NCI-H774 (cell line): Measurements from ENCODE around the gene SERPINE1.
"Not testable (repeated sequence)": the region's sequence is repeated elsewhere in the genome, so short reads cannot be mapped to it uniquely, and the experiment has no call there.

Experiments used
- DNase-seq: peaks from one replicate; lab custom pipeline; 2025; lab: John Stamatoyannopoulos, UW

SERPINE1 gene

DNA sequence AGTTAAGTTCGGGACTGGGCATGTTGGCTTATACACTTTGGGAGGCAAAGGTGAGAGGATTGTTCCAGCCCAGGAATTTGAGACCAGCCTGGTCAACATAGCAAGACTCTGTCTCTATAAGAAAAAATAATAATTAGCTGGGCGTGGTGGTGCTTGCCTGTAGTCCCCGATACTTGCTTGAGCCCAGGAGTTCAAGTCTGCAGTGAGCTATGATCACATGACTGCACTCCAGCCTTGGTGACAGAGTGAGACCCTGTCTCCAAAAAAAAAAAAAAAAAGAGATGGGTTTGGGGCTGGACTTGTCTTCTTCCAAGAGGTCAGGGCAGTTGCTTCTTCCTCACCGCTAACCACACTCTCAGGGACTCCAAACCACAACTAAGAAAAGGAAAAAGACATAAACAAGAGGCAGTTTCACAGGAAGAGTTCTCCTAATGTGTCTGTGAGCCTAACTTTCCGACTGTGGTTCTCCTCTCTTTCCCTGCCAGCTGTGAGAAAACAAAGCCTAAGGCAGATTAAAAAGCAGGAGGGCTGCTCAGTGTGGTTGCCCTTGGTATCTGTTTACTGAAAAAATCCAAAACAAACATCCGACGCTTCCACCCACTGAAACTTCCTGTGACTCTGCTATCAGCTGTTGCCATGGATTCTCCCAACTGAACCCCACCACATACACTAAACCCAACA, 2.4 kb upstream of the SERPINE1 start:
- DNase-seq: peak; percentile 13

DNA sequence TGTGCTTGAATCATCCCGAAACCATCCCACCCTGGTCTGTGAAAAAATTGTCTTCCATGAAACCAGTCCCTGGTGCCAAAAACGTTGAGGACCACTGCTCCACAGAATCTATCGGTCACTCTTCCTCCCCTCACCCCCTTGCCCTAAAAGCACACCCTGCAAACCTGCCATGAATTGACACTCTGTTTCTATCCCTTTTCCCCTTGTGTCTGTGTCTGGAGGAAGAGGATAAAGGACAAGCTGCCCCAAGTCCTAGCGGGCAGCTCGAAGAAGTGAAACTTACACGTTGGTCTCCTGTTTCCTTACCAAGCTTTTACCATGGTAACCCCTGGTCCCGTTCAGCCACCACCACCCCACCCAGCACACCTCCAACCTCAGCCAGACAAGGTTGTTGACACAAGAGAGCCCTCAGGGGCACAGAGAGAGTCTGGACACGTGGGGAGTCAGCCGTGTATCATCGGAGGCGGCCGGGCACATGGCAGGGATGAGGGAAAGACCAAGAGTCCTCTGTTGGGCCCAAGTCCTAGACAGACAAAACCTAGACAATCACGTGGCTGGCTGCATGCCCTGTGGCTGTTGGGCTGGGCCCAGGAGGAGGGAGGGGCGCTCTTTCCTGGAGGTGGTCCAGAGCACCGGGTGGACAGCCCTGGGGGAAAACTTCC, 784 bp upstream of the SERPINE1 start:
- DNase-seq: no peak

DNA sequence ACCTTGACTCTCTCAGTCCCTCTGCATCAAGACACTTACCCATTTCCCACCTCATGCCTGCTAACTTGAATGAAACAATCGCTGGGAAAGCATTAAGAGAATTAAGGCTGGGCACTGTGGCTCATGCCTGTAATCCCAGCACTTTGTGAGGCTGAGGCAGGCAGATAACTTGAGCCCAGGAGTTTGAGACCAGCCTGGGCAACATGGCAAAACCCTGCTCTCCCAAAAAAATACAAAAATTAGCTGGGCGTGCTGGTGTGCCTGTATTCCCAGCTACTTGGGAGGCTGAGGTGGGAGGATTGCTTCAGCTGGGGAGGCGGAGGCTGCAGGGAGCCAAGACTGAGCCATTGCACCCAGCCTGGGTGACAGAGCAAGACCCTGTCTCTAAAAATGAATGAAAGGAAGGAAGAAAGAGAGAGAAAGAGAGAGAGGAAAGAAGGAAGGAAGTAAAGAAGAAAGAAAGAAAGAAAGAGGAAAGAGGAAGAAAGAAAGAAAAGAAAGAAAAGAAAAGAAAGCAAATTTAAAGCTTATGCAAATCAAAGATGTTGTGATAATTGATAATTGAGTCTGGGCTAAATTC, 646 bp downstream of the SERPINE1 start:
- no peak for DNase-seq

DNA sequence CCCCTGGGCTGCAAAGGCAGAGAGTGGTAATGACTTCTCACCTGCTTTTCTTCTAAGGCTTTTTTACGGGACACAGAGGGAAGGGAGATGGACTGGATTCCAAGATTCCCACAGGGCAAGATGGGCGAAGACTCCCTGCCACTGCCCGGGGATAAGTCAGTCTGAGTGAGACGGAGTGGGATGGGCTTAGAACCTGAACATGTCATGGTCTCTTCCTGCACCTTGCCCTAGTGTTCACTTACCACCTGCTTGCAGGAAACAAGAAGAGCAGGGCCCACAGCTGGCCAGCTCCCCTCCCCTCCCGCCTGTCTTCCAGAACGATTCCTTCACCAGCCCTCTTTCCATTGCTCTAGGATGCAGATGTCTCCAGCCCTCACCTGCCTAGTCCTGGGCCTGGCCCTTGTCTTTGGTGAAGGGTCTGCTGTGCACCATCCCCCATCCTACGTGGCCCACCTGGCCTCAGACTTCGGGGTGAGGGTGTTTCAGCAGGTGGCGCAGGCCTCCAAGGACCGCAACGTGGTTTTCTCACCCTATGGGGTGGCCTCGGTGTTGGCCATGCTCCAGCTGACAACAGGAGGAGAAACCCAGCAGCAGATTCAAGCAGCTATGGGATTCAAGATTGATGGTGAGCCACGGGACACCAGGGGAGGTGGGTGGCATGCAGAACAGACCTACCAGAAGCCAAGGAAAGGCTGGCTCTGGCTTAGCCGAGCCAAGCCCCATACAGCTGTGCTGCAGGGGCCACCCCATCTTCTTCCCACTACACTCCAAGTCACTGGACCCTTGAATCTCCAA, 1.3 kb downstream of the SERPINE1 start:
- DNase-seq: peak; percentile 67

DNA sequence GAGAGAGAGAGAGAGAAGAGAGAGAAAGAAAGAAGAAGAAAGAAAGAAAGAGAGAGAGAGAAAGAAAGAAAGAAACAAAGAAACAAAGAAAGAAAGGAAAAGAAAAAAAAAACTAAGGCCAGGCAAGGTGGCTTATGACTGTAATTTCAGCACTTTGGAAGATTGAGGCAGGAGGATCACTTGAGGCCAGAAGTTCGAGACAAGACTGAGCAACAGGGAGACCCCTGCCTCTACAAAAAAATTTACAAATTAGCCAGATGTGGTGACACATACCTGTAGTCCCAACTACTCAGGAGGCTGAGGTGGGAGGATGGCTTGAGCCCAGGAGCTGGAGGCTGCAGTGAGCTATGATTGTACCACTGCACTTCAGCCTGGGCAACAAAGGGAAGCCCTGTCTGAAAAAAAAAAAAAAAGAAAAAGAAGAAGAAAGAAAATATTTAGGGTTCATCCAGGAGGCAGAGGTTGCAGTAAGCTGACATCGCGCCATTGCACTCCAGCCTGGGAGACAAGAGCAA, 2.8 kb downstream of the SERPINE1 start:
- DNase-seq: no peak

DNA sequence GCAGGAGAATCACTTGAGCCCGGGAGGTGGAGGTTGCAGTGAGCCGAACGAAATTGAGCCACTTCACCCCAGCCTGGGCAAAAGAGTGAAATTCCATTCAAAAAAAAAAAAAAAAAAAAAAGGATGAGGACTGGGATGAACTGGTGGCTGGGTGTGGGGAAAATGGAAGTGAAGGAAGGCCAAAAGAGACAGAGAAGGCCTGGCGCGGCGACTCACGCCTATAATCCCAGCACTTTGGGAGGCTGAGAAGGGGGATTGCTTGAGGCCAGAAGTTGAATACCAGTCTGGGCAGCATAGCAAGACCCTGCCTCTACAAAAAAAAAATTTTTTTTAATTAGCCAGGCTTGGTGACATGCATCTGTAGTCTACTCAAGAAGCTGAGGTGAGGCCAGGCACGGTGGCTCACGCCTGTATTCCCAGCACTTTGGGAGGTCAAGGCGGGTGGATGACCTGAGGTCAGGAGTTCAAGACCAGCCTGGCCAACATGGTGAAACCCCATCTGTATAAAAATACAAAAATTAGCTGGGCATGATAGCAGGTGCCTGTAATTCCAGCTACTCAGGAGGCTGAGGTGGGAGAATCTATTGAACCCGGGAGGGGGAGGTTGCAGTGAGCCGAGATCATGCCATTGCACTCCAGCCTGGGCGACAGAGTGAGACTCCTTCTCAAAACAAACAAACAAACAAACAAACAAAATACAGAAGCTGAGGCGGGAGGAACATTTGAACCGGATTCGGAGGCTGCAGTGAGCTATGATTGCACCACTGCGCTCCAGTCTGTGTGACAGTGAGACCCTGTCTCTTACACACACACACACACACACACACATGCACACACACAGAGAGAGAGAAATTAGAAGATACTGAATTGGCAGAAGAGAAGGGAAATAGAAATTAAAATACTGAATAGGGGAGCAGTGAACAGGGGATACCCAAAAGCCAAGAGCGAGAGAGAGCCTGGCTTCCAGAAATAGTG, 6.0 kb downstream of the SERPINE1 start:
- DNase-seq: not testable (repeated sequence)

DNA sequence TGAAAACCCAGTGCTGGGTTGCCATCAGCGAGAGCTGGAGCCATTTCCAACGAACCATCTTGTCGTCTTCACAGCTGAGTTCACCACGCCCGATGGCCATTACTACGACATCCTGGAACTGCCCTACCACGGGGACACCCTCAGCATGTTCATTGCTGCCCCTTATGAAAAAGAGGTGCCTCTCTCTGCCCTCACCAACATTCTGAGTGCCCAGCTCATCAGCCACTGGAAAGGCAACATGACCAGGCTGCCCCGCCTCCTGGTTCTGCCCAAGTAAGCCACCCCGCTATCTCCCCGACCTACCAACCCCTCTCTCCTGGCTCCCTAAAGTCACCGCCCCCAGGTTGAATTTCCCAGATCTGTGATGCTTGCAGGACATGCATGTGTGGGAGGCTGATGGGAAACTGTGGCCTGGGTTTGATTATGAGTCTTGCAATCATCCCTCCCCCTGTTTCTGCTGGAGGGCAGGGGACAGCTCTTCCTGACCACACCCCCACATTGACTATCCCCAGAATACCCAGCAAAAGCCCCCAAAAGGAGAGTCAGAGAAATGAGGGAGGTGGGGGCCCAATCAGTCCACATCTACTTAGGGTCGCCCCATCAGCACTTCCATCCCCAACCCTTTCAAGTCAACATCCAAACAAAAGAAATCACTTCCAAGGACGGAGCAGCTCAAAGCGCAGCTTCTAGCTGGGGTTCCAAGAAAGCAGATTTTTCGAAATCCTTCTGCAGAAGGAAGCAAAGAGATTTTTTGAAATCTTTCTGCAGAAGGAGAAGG, 6.9 kb downstream of the SERPINE1 start:
- DNase-seq: no peak

DNA sequence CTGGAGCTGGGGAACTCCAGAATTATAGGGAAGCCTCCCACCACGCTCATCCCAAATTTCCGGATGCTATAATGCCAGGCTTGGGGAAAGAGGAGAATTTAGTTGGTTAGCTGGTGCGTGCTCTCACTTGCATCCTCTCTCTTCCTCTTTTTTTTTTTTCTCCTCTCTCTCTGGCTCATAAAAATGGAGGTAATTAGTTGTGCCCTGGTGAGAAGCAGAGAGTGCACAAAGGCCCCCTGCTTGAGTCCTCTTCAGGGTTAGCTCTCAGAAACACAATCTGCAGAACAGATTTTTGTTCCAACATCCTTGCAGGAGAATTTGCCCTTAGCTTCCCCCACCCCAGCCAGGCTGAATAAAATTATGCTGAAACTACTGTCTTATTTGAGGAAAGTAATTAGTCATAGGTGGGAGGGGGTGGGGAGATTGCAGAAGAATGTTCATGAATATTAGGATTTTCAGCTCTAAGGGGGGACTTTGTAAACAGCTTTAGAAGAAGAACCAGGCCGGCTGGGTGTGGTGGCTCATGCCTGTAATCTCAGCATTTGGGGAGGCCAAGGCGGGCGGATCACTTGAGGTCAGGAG, 7.6 kb downstream of the SERPINE1 start:
- no peak for DNase-seq

DNA sequence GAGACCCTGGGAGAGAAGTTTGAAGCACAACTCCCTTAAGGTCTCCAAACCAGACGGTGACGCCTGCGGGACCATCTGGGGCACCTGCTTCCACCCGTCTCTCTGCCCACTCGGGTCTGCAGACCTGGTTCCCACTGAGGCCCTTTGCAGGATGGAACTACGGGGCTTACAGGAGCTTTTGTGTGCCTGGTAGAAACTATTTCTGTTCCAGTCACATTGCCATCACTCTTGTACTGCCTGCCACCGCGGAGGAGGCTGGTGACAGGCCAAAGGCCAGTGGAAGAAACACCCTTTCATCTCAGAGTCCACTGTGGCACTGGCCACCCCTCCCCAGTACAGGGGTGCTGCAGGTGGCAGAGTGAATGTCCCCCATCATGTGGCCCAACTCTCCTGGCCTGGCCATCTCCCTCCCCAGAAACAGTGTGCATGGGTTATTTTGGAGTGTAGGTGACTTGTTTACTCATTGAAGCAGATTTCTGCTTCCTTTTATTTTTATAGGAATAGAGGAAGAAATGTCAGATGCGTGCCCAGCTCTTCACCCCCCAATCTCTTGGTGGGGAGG, 10.8 kb downstream of the SERPINE1 start:
- DNase-seq: no peak

DNA sequence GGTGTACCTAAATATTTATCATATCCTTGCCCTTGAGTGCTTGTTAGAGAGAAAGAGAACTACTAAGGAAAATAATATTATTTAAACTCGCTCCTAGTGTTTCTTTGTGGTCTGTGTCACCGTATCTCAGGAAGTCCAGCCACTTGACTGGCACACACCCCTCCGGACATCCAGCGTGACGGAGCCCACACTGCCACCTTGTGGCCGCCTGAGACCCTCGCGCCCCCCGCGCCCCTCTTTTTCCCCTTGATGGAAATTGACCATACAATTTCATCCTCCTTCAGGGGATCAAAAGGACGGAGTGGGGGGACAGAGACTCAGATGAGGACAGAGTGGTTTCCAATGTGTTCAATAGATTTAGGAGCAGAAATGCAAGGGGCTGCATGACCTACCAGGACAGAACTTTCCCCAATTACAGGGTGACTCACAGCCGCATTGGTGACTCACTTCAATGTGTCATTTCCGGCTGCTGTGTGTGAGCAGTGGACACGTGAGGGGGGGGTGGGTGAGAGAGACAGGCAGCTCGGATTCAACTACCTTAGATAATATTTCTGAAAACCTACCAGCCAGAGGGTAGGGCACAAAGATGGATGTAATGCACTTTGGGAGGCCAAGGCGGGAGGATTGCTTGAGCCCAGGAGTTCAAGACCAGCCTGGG, 11.4 kb downstream of the SERPINE1 start:
- DNase-seq: peak; percentile 72

DNA sequence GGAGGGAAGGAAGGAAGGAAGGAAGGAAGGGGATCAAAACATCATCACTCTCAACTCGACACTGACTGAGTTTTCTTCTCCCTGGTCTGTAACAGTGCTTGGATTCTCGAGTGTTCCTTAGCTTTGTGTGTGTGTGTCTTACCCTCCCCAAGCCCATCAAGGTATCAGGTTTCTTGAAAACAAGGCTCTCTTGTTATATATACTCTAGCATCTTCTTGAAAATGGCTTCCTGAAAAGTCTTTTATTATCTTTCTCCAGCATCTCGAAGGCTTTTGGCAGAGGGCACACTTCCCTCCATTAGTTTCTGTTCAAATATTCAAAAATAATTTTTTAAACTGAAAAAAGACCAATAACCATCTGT, 13.4 kb downstream of the SERPINE1 start:
- DNase-seq: no peak

DNA sequence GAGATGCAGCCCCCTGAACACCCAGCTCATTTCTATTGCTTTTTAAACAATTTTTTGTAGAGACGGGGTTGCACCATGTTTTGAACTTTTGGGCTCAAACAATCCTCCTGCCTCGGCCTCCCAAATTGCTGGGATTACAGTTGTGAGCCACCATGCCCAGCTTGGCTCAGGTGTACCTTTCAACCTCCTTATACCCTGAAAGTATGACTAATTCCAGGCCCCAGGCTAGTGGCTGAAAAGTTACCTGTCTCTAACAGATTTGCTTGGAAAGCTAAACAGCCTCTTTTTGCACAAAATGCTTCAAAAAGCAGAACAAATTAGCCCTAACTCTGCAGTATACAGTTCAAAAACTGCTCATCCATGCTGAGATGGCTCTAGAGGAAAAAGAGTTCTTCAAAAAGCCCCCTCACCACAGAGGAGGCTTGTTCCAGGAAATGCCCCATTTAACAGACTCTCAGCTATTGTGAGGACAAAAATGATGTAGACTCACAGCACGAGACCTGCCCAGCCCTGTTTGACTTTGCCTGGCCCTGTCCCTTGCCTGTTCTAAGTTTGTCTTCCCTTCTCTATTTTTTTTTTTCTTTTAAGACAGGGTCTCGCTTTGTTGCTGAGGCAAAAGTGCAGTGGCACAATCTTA, 14.0 kb downstream of the SERPINE1 start:
- DNase-seq: no peak

DNA sequence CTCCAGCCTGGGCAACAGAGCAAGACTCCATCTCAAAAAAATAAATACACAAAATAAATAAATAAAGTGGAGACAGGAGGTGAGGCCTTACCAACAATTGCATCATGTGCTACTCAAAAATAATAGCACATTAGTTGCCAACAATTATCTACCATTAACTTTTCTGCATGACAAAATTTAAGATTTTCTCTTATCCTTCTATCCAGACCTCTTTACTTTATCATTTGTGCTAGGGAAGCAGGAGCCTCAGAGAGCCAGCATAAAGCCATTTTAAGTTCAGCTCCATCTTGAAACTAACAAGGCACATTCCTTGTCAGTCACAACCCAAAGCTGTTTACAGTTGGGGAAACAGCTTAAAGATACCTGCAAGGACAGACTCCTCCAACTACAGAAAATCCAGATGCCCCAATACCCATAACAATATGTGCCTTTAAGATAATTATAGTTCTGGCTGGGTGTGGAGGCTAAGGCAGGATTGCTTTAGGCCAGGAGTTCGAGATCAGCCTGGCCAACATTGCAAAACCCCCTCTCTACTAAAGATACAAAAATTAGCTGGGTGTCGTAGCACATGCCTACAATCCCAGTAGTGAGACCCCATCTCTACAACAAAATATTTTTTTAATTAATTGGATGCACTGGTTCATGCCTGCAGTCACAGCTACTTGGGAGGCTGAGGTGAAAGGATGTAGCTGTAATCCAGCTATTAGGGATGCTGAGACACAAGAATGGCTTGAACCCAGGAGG, 25.2 kb downstream of the SERPINE1 start:
- DNase-seq: no peak

DNA sequence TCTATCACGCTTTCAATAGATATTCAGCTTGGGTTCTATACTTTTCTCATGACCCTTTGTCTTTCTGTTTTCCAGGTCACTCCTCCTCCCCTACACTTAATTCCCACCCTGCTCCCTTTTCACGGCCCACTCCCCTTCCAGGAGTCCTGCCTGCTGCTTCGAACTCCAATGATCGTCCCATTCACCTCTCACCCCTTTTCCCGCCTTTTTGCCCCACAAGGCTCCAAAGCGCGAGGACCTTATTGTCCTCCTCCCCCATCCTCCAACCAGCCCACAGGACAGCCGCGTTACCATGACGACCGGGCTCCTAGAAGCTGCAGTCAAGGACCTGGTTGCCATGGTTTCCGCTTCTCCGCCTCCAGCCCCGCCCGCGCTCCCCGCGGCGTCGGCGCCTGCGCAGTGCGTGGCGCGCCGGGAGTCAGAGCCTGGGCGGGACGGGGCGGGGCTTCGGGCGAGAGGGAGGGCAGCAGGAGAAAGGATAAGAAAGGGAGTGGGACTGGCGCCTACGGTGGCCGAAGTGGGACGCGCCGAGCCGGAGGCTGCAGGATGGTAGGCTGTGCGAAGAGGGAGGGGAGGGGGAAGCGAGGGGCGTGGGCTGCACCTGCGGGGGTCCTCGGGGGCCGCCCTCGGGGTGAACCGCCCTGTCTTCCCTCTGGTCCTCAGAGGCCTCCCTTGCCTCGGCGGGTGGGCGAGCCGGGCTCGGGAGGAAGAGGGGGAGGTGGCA, 27.2 kb downstream of the SERPINE1 start, which contains the start of gene AP1S1:
Gene AP1S1 (plus strand): TSS at position 508 of the 724 bp plus-strand sequence. CDS start 39 bp downstream, at position 547.
- DNase-seq: peak; percentile 96

DNA sequence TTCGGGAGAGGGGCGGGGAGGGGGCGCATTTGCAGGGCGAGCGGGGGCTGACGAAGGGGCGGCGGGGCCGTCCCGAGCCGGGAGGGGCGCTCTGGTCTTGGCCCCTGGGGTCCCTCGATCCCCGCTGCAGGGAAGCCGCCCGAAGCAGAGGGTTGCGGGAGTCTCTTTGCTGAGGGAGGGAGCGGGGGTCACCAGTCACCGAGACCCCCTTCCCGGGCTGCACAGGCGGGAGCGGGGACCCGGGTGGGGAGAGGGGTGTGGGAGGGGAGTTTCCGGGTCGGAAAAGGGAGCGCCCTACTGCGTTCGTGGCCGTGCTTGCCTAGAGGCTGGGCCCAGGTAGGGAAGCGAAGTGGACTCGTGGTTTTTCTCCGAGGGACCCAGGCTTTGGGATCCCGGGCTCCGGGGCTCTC, 27.8 kb downstream of the SERPINE1 start:
- DNase-seq: no peak

DNA sequence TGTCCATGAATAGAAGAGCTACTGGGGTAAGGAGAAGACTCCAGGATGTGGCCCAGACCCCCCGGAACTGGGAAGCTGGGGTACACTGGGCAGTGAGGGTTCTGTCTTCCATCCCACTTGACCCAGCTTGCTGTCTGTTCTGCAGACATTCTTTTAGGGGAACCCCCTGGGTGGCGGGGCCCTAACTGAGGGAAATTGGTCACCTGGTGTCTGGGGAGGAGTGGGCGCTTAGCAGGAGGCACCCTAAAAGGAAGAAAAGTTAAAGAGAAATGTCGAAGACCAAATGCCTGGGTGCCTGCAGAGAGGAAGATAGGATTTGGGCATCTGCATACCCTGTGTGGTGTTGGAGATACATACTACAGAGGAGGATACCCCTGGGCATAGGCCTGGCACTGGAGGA, 28.4 kb downstream of the SERPINE1 start:
- DNase-seq: no peak

DNA sequence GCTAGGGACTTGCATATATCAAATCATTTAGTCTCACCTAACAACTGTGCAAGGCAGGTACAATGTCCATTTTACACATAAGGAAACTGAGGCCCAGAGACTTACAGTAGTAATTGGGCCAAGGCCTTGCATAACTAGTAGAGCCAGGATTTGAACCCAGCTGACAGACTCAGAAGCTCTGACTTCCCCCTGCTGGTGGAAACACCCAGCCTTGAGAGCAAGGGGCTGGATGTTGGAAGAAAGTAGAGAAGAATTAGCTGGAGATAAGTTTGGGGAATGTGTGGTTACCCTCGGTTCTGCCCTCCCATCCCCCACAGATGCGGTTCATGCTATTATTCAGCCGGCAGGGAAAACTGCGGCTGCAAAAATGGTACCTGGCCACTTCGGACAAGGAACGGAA, 29.4 kb downstream of the SERPINE1 start:
- no peak for DNase-seq
